SK-N-SH treated with all-trans-retinoic acid at 6 μM for 48 hours (cell line): ENCODE data around the gene MRPL9.

Experiments used
- ISL1 ChIP-seq: fragments of 250-450 bp; sonication (Bioruptor Pico); IDR thresholded peaks from 2 replicates; pipeline ENCODE4 v2.1.2; 2022; ENCODE audit warnings: mild to moderate bottlenecking, moderate library complexity
- POU6F1 ChIP-seq: fragments of 250-450 bp; sonication (Bioruptor Pico); IDR thresholded peaks from 2 replicates; pipeline ENCODE4 v1.8.0; 2021; ENCODE audit warnings: low read depth, mild to moderate bottlenecking, moderate library complexity, borderline replicate concordance
- ZC3H10 ChIP-seq: fragments of 250-450 bp; sonication (Bioruptor Pico); IDR thresholded peaks from 2 replicates; pipeline ENCODE4 v1.5.1; 2021; ENCODE audit warnings: mild to moderate bottlenecking, moderate library complexity
- ZFP30 ChIP-seq: fragments of 450-650 bp; formaldehyde crosslinking; IDR thresholded peaks from 2 replicates; pipeline ENCODE4 v1.5.0; 2022; ENCODE audit warnings: mild to moderate bottlenecking, moderate library complexity

- TF ChIP-seq ZC3H10 (CRISPR knock-in tag) (no peak), POU6F1 (no peak), ZFP30 (CRISPR knock-in tag) (no peak), ISL1 (no peak)
Observed at GRCh38 chr1:151799179-151800022, 36.1 kb upstream of the MRPL9 start.
